HG02885 (cell line): ENCODE measurements around the gene GLIPR2.
"Not testable (repeated sequence)": the region's sequence is repeated elsewhere in the genome, so short reads cannot be mapped to it uniquely, and the experiment has no call there.

Experiments used
- ATAC-seq: cut with Tn5 transposase; IDR thresholded peaks from one replicate; pipeline ENCODE4 v1.9.1; 2021; ENCODE audit warnings: mild to moderate bottlenecking; ENCODE audit not compliant: unreplicated experiment, poor library complexity

The GLIPR2 gene, protein sequence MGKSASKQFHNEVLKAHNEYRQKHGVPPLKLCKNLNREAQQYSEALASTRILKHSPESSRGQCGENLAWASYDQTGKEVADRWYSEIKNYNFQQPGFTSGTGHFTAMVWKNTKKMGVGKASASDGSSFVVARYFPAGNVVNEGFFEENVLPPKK

DNA sequence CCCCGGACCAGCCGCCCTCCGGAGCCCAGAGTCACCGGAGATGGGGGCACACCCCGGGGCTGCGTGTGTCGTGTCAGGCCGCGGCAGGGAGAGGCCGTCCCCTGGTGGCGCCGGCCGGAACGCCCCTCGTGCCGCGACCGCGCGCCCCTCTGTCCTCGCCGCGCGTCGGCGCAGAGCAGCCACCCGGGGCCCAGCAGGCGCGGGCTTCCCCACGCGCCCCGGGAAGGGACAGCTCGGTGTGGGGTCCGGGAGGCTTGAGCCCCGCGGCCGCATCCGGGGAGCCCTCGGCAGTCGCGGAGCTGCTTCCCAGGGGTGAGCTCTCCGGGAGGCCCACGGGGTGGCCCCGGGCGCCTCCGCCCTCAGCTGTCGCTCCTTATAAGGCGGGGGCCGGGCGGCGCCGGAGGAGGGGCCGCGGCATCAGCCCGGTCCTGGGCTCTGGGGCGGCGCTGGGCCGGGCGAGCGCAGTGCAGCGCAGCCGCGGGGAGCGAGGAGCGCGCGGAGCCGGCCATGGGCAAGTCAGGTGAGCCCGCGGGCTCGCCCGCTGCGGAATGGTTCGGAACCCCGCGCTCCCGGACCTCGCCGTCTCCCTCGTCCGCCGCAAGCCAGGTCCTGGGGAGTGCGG, at the start of gene GLIPR2:
Gene GLIPR2, plus strand, starts transcription at position 462 of the 622 bp plus-strand sequence. Its CDS starts 46 bp downstream, at position 508.
- peak; percentile 96 for ATAC-seq

DNA sequence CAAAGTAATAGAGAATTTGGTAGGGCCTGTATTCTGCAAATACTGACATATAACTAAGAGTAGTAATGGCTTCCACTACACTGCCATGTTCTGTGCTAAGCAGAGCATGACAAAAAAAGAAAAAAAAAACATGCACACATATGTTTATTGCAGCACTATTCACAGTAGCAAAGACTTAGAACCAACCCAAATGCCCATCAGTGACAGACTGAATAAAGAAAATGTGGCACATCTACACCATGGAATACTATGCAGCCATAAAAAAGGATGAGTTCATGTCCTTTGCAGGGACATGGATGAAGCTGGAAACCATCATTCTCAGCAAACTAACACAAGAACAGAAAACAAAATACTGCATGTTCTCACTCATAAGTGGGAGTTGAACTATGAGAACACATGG, 49.5 kb upstream of the GLIPR2 start:
- not testable (repeated sequence) for ATAC-seq

DNA sequence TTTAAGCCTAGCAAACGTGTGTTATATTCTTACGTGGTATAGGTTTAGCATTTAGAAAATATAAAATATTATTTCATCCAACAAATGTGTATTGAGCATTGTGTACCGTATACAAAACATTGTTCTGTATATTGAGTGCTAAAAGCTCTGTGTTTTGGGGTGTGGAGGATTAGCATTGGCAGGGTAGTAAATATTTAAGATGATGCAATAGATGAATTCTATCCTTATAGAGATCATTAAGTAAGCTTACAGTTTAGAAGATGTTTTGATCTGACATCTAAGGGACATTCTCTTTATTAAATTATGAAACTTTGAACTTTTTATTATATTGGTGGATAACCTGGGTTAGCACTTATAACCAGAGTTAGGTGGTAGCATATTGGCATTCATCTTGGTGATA, 48.5 kb upstream of the GLIPR2 start:
- no peak for ATAC-seq

DNA sequence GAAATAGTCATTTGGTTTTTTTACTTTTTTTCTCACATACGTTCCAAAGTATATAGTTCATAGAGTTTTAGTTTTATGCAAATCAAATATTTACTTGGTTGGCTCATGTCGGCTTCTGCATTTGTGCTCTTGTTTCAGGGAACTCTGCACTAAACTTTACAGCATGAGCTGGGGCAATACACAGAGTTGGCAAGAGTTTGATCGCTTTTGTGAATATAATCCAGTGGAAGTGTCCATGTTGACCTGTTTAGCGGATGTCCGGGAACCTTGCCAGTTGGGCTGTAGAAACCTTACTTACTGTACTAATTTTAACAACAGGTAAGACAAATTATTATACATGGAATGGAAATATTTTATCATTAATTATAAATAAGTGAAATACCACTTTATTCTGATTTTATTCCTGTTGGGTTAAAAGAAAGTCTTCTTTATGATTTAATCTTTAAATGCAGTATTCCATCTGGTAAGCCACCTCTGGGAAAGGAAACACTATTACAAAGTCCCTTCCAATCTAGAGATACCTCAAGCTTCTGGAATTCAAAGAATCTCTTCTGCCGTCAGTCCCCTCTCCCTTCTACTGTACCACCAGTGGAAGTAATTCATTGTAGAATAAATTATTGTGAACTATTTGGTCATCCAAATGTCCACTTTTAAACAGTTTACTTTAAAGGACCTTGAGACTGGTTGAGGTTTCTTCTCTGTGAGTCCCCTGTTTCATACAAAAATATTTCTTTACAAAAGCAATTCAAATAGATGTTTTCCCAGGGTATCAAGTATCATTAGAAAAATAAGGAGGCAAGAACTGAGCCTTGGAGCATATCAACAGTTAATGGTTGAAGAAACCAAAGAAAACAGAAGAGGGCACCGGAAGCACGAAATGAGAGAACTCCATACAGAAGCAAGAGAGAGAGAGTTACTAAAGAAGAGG, 45.2 kb upstream of the GLIPR2 start:
- ATAC-seq, result no peak

DNA sequence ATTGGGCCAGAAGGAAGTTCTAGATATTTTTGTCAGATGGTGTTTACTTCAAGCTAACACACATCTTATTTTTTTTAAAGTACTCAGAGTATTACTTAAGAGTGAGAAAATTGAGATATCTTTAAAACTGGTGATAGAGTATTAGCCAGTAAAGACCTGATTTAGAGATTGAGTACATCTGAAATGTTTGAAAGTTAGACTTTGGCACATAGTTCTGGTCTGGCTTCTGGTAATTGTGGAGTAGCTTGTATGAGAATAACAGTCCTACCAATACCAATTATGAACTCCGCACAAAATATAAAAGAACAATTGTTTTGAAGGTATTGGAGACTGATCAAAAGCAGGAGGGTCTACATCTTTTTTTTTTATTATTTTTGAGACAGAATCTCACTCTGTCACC, 44.5 kb upstream of the GLIPR2 start:
- ATAC-seq, result no peak

DNA sequence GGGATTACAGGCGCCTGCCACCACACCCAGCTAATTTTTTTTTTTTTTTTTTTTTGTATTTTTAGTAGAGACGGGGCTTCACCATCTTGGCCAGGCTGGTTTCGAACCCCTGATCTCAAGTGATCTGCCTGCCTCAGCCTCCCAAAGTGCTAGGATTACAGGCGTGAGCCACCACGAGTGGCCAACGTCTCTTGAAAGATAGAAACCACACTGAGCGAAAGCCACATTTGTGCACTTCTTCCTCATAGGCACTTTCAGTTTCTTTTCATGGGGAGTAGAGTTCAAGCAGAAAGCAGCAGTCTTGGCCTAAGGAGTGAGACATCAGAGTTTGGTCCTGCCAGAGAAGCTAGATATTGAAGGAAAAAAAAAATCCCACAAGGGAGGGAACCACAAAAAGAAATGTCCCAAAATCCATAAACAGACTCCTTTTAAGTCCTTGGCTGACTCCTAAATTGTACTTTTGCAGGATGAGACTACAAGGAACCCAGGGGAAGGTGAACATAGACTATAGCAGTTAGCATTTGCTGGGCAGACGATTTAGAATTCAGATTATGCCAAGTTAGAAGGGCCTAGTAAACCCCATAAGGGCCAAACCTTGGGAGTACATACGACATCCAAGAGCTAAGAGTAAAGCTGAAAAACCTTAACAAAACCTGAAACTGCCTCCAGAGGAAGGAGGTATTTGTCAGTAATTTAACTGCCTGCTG, 43.9 kb upstream of the GLIPR2 start:
- peak; percentile 93 for ATAC-seq

DNA sequence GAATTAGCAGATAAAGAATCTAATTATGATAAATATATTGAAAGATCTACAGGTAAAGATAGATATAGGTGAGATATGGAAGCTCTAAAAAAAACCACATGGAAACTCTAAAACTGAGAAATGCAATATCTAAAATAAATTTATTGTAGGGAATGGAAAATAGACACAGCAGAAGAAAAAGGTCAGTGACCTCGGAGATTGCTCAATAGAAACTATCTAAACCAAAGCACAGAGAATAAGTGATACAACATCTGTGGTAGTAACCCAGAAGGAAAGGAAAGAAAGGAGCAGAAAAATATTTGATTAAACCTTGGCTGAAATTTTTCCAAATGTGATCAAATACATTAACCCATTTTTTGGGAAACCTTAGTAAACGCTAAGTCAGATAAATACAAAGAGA, 43.1 kb upstream of the GLIPR2 start:
- no peak for ATAC-seq

DNA sequence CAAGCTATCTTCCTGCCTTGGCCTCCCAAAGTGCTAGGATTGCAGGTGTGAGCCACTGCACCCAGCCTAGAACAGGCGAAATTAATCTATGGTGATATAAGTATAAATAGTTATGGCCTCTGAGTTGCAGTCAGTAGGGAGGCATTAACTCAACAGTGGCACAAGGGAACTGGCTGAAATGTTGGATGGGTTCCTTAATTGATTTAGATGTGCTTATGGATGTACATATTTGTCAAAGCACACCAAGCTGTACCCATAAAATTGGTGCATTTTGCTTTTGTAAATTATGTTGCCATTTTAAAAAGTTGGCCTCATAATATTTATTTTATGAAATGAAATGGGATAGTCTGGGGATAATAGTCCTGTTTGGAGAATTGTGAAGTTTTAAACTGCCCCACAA, 36.8 kb upstream of the GLIPR2 start:
- no peak for ATAC-seq

DNA sequence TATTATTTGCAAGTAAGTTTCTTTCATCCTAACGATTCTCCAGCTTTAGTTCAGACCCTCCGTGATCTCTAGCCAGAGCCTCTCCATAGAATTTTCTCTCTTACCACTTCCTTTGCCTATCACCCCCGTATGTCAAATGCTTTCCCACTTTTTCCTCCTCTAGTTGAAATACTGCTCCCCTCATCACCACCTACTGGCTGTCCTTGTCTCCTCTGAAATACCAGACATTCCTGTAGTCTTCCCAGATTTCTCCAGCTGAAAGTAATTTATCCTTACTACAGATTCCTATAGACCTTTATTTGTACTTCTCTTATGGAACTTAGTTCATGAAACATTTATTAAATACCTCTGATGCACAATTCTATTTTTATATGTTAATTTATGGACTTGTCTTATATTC, 36.0 kb upstream of the GLIPR2 start:
- ATAC-seq, result no peak

DNA sequence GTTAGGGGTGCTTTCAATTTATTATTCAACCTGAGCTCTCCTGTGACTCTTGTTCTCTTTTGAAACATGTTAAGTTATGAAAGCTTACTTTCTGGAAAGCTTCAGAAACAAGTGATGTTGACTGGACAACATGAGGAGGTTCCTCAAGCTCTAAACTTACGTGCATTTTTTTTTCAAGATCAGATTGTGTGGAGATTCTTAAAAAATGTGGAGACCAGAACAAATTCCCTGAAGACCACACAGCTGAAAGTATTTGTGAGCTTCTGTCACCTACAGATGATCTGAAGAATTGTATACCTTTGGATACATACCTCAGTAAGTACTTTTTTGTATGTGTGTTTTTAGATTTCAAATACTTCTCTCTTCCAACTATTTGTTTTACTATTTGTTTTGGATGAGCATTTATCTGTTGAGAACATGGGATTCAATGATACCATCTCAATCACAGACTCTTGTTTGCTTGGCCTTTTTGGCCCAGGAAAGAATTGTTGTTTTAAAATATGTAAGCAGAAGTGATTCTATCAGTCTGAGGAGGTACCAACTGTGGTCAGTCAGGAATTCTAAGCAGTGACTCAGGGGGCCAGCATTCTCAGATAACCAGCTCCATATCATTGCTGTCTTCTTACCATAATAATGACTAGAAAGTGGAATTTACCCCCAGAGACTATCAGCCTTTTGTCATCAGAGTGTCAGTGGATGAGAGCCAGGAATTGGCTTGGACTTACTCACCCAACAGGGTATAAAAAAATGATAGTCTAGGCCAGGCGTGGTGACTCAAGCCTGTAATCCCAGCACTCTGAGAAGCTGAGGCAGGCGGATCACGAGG, 34.4 kb upstream of the GLIPR2 start:
- ATAC-seq, result no peak

DNA sequence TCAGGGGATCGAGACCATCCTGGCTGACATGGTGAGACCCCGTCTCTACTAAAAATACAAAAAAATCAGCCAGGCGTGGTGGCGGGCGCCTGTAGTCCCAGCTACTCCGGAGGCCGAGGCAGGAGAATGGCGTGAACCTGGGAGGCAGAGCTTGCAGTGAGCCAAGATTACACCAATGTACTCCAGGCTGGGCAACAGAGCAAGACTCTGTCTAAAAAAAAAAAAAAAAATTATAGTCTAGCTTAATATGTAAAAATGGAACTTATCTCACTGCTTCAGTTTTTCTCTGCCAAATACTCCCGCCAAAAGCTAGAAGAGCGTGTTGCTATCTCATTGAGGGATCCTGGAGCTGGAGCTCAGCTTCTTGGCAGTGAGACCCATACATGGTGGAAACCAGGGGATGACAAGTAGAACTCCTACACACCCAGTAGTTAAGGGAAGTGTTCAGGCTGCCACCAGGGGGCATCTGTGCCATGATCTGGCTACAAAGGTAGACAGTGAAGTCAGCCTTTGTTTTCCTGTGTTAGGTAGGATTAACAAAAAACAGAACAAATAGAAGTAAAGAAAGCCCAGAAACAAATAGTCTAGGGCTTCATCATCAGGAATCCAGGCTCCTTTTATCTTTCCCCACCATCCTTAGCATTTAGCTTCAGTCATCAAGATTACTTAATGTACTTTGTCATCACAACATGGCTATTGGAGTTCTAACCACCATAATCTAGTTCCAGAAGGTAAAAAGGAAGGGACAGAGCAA, 33.6 kb upstream of the GLIPR2 start:
- peak; percentile 83 for ATAC-seq

DNA sequence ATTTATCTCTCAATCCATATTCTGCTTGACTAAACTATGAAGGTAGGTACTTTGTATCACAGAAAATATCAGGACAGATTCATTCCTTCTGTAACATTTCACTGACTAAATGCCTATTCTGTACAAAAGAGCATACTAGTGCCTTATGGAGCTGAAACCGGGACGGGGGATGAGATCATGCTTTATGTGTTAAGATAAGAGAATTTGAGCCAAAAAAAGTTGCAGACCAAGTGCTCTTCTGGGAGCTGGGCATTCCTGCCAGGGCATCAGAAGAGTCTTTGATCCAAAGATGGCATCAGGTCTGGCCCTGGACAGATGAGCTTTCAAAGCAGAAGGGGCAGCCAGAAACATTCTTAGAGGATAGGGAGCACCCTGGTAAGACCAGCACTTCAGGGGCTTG, 27.5 kb upstream of the GLIPR2 start:
- ATAC-seq, result no peak

DNA sequence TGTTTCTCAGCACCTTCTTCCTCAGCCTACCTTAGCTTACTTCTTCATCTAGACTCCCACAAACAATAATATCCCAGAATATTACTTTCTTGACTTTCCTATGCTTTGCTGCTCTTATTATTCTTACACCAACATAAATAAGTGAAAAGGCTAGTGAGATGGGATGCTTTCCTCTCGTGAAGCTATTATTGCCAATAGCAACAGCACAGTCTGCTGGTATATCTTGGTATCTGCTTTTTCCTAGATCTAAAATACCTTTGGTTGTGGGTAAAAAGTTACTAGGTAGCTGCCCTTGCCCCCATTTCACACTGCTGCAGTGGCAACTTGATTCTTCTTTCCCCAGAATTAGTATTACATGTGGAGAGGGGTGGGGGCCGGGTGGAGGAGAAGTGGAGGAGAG, 26.1 kb upstream of the GLIPR2 start:
- no peak for ATAC-seq

DNA sequence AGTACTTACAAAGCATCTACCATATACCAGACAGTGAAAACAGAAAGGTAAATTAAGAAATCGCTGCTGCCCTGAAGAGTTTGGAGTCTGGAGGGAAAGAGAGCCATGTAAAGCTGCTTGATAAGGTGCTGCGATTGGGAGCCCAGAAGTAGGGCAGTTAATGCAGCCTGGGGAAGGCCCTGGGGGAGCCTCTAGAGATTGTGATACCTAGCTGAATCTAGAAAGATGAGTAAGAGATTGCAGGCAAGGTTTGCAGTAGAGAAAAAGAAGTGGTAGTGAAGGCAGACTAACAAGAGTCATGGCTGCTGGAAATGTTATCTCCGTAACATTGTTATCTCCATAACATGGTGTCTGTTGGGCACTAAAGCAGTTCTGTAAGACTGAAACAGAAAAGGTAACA, 24.0 kb upstream of the GLIPR2 start:
- ATAC-seq, result no peak

DNA sequence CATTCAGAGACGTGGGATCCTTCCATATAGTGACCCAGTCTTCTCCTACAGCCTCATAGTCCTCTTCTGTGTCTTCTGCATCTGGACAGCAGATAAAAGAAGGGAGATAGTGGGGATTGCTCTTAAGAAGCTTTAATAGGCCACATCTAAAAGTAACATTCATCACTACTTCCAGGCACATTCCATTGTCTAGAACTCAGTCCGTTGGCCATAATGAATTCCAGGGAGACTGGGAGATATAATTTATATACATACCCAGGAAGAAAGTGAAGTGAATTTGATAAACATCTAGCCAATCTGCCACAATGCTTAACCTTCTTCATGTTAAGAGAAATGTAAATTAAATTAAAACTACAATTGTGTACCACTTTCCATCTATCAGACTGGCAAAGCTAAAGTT, 22.5 kb upstream of the GLIPR2 start:
- no peak for ATAC-seq

DNA sequence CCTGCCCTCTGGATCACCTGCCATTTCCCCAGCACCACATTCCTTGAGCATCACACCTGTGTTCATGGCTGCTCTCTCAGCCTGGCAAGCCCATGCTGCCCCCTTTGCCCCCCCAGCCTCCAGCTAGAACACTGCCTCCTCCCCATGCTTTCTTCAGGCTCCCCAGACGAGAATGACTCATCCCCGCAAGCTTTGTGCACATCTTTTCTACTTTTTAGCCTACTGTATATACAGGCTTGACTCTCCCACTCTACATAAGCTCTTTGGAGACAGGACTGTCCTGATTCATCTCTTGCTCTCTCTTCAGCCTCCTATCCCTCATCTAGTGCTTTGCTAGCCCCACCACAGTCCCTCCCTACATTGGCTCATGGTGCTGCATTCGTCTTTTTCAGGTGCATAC, 19.9 kb upstream of the GLIPR2 start:
- no peak for ATAC-seq

DNA sequence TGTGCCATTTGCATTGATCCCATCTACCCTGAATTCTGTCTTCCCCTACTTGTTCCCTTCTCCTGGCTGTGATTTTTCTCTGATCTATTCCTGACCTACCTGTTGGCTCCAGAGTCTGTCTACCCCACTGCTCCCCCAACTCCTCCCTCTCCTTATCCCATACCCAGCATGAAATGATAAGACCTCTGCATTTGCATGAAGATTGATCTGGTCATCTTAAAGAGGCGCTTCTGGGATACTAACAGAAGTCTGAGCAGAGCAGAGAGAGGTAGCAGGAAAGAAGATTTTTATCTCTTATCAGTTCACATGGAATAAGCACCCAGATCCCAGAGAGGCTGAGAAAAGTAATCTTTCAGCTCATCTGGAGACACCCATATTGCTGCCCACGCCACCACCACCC, 18.3 kb upstream of the GLIPR2 start:
- ATAC-seq, result no peak

DNA sequence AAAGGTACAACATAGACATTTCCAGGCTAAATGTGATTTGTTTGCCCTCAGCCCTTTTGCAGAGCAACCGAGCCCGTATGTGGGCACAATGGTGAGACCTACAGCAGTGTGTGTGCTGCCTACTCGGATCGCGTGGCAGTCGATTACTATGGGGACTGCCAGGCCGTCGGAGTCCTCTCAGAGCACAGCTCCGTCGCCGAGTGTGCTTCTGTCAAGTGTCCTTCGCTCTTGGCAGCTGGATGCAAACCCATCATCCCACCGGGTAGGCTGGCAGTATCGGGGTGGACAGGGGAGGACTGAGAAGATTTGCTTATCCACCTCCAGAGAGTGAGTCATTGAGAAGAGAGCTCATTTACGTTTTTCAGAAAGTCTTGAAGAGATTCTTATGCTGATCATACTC, 17.8 kb upstream of the GLIPR2 start:
- ATAC-seq, result no peak

DNA sequence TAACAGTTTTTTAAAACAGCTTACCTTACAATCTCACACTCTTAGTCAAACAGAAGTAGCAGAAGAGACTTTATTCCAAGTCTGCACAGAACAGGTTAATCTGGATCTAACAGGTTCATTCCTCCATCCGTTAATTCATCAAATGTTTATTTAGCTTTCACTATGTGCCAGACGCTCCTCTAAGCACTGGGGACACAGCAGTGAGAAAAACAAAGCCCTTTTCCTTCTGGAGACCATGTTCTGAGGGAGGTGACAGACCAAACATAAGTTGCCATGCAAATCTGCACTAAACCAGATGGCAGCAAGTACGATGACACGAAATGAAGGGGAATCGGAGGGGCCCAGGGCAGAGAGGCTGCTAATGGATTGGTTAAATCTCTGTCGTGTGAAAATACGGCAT, 17.1 kb upstream of the GLIPR2 start:
- ATAC-seq, result no peak
